GM04504 (cell line): Measurements from ENCODE around the gene CCDC27.

Experiments
- DNase-seq: peaks from one replicate; pipeline ENCODE4 v3.0.0-alpha.2; 2012; ENCODE audit warnings: low read depth

CCDC27 gene

GRCh38 chr1:3752400-3752945, at the start of gene CCDC27:
TSS of gene CCDC27 (plus strand) at chr1:3752450. CDS start at chr1:3752482, 32 bp downstream.
- no peak for DNase-seq

DNA sequence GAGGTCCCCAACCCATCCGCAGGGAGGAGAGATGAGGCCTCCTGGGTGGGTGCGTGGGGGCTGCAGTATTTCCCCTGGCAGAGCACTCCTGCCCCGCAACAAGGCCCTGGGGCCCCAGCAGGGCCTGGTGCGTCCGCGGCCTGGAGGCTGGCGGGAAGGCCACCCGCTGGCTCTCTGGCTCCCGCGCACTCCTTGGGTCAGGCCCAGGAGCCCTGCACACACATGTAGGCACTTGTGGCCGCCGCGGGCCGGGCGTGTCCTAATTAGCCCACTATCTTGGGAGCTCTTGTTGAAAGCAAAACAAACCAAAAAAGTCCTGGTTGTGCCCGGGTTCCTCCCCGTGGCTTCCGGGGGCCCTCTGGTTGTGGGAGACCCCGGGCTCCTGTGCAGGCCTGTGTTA, 49.7 kb upstream of the CCDC27 start:
- DNase-seq = no peak

- peak; percentile 17 for DNase-seq
These were observed 49.1 kb upstream of the CCDC27 start for GRCh38 chr1:3702990-3703728.

DNA sequence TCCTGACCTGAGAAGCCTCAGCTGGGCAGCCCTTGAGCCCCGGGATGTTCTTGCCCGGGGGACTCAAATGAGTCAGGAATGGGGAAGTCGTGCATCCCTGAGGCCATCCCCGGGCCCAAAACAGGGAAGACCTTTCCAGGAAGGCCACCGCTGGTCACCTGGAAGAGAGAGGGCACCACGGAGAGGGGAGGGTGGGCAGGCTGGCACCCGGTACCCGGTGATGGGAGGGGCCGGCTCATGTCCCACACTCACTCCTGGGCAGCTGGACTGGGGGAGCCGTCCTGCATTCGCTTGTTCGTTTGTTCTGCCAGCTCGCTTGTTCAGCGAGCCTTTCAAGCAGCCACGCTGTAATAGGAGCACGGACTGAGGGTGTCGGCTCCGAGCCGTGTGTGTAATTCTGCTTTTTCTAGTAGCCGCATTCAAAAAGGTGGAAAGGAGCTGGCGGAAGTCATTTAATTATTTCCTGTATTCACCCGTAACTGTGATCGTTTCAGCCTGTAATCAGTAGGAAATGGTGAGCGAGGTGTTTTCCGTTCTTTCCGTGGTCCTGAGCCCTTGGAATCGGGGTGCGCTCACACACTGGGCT, 48.4 kb upstream of the CCDC27 start:
- DNase-seq = no peak

GRCh38 chr1:3705341-3705950, 46.8 kb upstream of the CCDC27 start:
- no peak for DNase-seq

DNA sequence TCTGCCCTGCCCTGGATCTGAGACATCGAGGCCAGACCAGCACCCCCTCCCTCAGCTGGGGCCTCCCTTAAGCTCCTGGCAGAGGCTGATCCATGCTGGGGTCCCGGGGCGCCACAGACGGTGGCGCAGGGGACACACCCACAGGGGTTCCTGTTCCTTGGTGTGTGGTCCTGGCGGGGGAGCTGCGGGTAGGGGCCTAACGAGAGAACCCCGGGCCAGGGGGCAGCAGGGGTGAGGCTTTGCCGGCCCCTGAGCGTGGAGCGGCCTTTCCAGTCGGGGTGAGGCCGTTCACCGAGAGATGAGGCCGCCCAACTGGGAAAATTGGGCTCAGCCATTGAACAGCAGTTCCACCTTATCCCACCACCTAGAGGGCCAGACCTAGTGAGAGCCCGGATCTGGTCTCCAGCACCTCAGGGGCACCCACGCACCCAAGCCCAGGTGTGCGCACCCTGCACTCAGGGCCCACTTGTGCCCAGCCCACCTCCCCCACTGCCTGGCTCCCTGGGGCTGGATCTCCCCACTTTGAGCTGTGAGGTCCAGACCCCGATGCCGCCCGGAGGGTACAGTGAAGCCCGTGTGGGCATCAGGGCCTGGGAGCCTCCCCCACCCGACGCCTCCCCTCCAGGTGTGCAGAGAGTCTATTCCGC, 45.5 kb upstream of the CCDC27 start:
- no peak for DNase-seq

GRCh38 chr1:3707298-3707938, 44.8 kb upstream of the CCDC27 start:
- DNase-seq = no peak

DNA sequence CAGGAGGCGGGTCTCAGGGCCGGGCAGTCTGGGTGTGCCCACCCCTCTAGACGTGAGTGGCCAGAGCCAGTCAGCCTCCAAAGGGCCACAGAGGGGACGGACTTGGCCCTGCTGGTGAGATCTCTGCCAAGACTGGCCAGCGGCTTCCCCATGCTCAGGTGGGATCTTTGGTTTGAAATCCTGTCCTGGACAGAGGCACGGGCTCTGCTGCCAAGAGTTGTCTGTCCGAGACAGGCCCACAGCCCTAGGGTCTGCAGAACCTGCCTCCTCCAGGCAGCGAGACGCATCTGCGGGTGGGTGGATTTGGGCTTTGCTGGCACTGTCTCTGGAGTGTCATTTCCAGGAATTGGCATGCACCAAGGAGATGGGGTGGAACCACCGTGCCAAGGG, 44.3 kb upstream of the CCDC27 start:
- no peak for DNase-seq

- no peak for DNase-seq
These were observed 43.5 kb upstream of the CCDC27 start for GRCh38 chr1:3708791-3709190.

- no peak for DNase-seq
These were observed 42.0 kb upstream of the CCDC27 start for GRCh38 chr1:3710251-3710650.

DNA sequence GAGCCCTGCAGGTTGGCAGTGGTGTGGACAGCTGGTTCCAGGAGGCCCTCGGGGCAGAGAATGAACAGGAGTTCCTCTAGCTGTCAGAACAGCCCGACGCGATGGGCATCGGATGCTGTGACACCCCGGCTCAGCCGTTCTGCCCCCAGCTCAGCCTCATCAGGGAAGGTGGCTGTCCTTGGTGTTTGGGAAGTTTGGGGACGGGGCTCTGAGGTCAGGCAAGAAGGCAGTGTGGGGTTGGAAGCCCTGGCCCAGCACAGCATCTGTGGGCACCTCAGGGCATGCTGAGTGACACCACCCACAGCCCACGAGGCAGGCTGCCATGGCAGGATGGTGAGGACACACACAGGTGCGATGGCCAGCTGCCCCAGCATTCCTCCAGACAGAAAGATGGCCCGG, 40.9 kb upstream of the CCDC27 start:
- DNase-seq = no peak

DNA sequence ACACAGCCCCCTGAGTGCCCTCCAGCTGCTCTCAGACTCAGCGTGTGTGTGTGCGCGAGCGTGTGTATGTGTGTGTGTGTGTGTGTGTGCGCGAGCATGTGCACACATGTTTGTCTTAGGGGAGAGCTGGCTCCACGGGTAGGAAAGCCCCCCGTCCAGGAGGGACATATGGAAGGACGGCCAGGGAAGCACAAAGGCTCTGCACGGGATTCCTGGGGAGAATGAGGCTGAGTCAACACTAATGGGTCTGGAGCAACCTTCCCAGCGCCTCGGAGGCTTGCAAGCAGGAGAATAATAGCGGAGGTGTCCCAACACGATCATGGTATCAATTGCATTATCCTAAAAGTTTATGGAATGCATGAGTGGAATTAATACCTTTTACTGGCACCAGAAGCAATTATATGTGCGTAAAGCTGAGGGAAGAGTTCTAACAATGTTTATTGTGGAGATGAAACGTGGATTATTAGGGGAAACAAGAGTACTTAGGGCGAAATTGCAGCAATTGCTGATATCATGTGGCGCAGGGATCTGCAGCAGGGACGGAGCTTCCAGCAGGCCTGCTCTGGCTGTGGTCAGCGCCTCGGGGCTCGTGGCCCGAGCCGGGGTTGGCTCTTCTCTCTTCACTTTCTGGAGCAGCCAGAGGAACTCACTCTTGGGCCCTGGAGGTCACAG, 40.3 kb upstream of the CCDC27 start:
- no peak for DNase-seq

DNA sequence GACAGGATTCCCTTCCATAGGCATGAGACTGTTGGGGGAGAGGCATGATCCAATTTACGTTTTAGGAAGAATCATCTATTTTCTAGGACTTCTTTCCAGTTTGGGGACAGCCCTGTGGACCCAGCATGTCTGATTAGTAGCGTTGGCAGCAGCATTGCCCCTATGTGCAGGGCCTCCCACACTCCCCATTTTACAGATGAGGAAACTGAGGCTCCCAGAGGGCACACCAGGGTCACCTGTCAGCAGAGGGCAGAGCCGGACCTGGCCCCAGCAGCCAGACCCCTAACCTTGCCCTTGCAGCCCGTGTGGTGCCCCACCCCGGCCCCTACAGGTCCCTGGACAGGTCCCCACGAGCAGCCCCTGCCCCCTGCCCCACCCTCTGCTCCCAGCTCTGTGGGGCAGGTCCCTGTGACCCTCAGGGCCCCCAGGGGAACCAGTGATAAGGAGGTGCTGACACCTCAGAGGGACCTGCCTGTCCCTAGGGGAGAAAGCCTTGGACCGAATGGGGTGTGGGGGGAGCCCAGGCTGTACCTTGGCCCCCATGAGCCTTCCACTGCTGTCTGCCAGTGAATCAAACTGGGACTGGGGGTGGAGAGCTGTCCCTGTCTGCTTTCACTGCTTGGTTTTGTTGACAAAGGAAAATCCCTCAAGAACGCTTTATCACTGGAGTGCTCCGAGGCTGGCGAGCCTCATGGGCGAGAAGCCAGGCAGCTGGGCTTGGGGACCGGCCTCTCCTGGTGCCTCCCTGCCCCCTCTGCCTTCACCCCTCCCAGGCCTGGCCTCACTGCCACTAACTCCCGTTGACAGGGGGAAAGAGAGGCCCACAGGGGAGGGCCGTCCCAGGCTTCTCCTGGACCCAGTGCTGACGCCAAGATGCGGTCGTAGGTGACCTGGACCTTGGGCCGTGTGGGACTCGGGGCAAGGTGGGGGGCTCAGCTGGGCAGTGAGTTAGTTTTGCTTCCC, 39.4 kb upstream of the CCDC27 start:
- no peak for DNase-seq

DNA sequence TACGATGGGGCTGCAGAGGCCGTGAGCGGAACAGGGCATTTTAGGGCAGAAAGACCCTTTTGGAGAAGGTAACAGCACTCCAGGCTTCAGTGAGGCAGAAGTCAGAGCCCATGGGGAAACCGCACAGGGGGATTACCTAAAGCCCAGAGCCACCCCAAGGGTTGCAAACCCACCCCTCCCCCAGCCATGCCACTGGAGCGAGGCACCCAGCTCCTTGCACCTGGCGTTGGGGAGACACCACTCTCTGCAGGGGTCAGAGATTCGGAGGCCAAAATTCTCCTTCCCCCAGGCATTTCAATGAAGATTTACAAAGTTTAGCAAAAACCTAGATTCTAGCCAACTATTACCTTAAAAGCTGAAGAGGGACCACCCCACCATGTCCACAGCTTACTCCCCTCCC, 38.4 kb upstream of the CCDC27 start:
- no peak for DNase-seq

- DNase-seq = no peak
These were observed 37.9 kb upstream of the CCDC27 start for GRCh38 chr1:3714284-3714741.

GRCh38 chr1:3714814-3715213, 37.4 kb upstream of the CCDC27 start:
- no peak for DNase-seq

DNA sequence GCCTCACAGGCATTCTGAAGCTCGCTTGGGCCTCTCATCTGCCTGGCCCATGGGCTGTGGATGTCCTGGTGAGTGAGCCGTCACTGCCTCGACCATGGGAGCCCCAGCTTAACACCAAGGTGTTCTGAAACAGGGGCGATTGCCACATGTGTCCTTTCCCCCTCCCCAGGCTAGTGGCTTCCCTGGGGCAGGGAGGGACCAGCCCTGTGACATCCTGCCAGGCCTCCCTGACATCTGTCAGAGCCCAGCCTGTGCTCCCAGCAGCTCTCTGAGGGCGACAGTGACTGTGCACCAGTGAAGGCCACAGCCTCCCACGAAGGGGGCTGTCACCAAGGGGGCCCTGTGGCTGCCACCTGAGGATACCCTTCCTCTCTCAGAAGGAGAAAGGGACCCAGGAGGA, 35.9 kb upstream of the CCDC27 start:
- DNase-seq = no peak

DNA sequence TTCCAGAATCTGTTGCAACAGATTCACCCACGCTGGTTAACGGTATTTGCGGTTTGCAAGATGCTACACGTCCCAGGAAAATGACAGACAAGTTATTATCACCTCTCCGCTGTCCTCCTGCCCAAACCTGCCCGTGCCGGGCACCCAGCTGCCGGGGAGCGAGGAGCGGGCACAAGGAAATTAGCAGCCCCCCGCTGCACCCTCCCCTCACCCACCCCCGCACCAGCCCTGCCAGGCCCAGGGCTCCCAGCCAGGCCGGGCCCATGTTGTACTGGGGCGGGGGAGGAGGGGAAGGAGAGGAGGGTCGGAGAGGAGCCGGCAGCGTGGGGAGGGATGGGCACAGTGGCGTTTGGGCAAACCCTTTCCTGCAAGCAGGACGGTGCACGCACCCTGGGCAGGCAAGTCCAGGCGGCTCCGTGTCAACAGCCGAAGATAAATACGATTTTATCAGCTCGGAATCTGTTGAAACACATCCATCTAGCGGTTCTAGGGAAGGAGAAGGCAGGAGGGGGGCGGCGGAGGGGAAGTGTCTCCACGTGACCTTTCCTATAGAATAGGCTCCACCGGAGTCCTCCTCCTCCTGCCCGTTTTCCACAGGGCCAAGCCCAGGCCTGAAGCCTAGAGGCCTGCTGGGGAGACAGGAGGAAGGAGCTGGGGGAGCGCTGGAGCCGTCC, 35.1 kb upstream of the CCDC27 start:
- no peak for DNase-seq

GRCh38 chr1:3717715-3718601, 34.3 kb upstream of the CCDC27 start:
- DNase-seq = no peak
